ENCODE data around the gene DYNLT4.
"Not testable (repeated sequence)": the region's sequence is repeated elsewhere in the genome, so short reads cannot be mapped to it uniquely, and the experiment has no call there.

DYNLT4 gene, protein sequence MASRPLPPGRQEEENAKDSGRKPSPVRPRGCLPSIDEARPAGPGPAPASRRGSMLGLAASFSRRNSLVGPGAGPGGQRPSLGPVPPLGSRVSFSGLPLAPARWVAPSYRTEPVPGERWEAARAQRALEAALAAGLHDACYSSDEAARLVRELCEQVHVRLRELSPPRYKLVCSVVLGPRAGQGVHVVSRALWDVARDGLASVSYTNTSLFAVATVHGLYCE

GRCh38 chr1:44806704-44807363 lies at the start of gene DYNLT4:
Gene DYNLT4, minus strand, starts transcription at chr1:44807351. Its CDS starts 683 bp downstream, at chr1:44806668.
- Mint-ChIP-seq H3K36me3 (peaks cover 11% of the 10 kb centered on the region), H3K4me1 (peaks cover 54% of the 10 kb centered on the region), H3K9me3 (no peaks in the 10 kb centered on the region), H3K27me3 (no peaks in the 10 kb centered on the region), H3K4me3 (peak within 1 kb of the TSS; percentile 71), H3K27ac (peak within 1 kb of the TSS; percentile 97)
- no peak for ATAC-seq (ENCODE audit: low read depth)
- no peak for DNase-seq (ENCODE audit: low spot score in 2 of 2)

DNA sequence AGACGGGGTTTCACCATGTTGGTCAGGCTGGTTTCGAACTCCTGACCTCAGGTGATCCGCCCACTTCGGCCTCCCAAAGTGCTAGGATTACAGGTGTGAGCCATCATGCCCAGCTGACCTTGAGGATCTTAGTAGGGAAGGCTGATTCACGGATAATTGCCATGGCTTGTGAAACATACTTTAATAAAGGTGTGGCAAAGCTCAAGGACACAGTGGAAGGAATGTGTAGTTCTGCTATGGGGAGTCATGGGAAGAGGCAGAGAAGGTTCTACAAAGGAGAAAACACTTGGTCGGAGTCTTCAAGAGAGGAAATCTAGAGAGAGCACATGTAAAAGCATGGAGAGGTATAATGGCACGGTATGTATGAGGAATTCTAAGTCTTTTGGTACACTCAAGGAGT lies 48.6 kb upstream of the DYNLT4 start:
- ATAC-seq (ENCODE audit: low read depth) (no peak), DNase-seq (ENCODE audit: low spot score in 2 of 2) (no peak)
- Mint-ChIP-seq H3K27ac (no peak overlapping the region), H3K4me3 (no peak overlapping the region), H3K36me3 (peaks cover 24% of the 10 kb centered on the region), H3K9me3 (no peaks in the 10 kb centered on the region), H3K4me1 (peaks cover 6% of the 10 kb centered on the region), H3K27me3 (no peaks in the 10 kb centered on the region)

- H3K27me3 Mint-ChIP-seq: no peaks in the 10 kb centered on the region
- no peak overlapping the region for H3K4me3 Mint-ChIP-seq
- peaks cover 4% of the 10 kb centered on the region for H3K4me1 Mint-ChIP-seq
- no peak overlapping the region for H3K27ac Mint-ChIP-seq
- H3K9me3 Mint-ChIP-seq: no peaks in the 10 kb centered on the region
- ATAC-seq (ENCODE audit: low read depth) (no peak), DNase-seq (ENCODE audit: low spot score in 2 of 2) (no peak)
- peaks cover 28% of the 10 kb centered on the region for H3K36me3 Mint-ChIP-seq
Measured at GRCh38 chr1:44854970-44855369, 47.8 kb upstream of the DYNLT4 start.

DNA sequence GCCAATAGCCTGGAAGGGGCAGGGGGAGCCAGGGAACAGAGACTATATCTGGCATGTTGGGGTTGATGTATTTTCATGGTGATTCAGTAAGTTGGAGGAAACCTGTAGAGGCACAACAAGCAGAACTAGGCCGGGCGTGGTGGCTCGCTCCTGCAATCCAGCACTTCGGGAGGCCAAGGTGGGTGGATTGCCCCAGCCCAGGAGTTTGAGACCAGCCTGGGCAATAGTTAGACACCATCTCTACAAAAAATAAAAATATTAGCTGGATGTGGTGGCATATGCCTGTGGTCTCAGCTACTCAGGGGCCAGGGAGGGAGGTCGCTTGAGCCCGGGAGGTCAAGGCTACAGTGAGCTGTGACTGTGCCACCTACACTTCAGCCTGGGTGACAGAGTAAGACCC lies 46.0 kb upstream of the DYNLT4 start:
- Mint-ChIP-seq H3K36me3 (peaks cover 29% of the 10 kb centered on the region), H3K27me3 (no peaks in the 10 kb centered on the region), H3K4me3 (no peak overlapping the region), H3K27ac (no peak overlapping the region), H3K4me1 (peaks cover 4% of the 10 kb centered on the region), H3K9me3 (no peaks in the 10 kb centered on the region)
- no peak for ATAC-seq (ENCODE audit: low read depth)
- DNase-seq (ENCODE audit: low spot score in 2 of 2): no peak

- no peak overlapping the region for H3K4me3 Mint-ChIP-seq
- ATAC-seq (ENCODE audit: low read depth): peak; percentile 38
- H3K27me3 Mint-ChIP-seq: no peaks in the 10 kb centered on the region
Measured at GRCh38 chr1:44851308-44851707, 44.2 kb upstream of the DYNLT4 start.

DNA sequence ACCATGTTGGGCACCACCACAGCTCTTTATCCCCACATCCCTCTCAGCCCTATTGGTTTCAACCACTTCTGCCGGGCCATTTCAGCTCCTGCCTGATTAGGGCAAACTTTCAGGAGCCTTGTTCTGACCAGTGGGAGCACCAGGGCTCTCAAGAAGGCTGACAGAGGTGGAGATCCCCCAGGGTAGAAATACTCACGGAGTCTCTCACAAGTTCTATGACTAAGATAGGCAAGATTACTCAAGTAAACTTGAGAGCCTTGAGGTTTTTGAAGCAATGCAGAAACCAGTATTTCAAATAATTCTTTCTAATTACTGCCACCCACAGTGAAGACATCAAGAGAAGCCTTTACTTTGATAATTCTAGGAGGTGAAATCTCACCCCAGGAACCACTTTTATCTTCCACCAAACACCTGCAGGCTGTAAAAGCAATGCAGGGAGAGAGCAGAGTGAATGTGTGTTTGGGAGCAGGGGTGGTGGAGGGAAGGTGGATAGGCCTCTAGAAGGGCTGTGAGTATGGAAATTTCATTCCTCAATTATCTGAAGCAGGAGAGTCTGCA lies 42.5 kb upstream of the DYNLT4 start:
- no peaks in the 10 kb centered on the region for H3K9me3 Mint-ChIP-seq
- H3K4me1 Mint-ChIP-seq: peaks cover 4% of the 10 kb centered on the region
- H3K36me3 Mint-ChIP-seq: peaks cover 17% of the 10 kb centered on the region
- ATAC-seq (ENCODE audit: low read depth): no peak
- DNase-seq (ENCODE audit: low spot score in 2 of 2): no peak
- H3K27ac Mint-ChIP-seq: no peak overlapping the region
- no peaks in the 10 kb centered on the region for H3K27me3 Mint-ChIP-seq
- no peak overlapping the region for H3K4me3 Mint-ChIP-seq

More at GRCh38 chr1:44851308-44851707, 44.2 kb upstream of the DYNLT4 start:
- H3K36me3 Mint-ChIP-seq: peaks cover 23% of the 10 kb centered on the region
- H3K27ac Mint-ChIP-seq: no peak overlapping the region
- peaks cover 4% of the 10 kb centered on the region for H3K4me1 Mint-ChIP-seq
- no peak for DNase-seq (ENCODE audit: low spot score in 2 of 2)
- no peaks in the 10 kb centered on the region for H3K9me3 Mint-ChIP-seq

- peaks cover 13% of the 10 kb centered on the region for H3K36me3 Mint-ChIP-seq
- no peak for ATAC-seq (ENCODE audit: low read depth)
- no peak for DNase-seq (ENCODE audit: low spot score in 2 of 2)
- no peak overlapping the region for H3K4me3 Mint-ChIP-seq
- H3K4me1 Mint-ChIP-seq: peaks cover 4% of the 10 kb centered on the region
- no peak overlapping the region for H3K27ac Mint-ChIP-seq
- no peaks in the 10 kb centered on the region for H3K27me3 Mint-ChIP-seq
- H3K9me3 Mint-ChIP-seq: no peaks in the 10 kb centered on the region
Measured at GRCh38 chr1:44848456-44849181, 41.5 kb upstream of the DYNLT4 start.

- no peak overlapping the region for H3K4me3 Mint-ChIP-seq
- H3K9me3 Mint-ChIP-seq: no peaks in the 10 kb centered on the region
- ATAC-seq (ENCODE audit: low read depth): no peak
- no peaks in the 10 kb centered on the region for H3K27me3 Mint-ChIP-seq
- no peak for DNase-seq (ENCODE audit: low spot score in 2 of 2)
- peaks cover 4% of the 10 kb centered on the region for H3K4me1 Mint-ChIP-seq
- H3K36me3 Mint-ChIP-seq: peaks cover 10% of the 10 kb centered on the region
- H3K27ac Mint-ChIP-seq: no peak overlapping the region
Measured at GRCh38 chr1:44847845-44848244, 40.7 kb upstream of the DYNLT4 start.

DNA sequence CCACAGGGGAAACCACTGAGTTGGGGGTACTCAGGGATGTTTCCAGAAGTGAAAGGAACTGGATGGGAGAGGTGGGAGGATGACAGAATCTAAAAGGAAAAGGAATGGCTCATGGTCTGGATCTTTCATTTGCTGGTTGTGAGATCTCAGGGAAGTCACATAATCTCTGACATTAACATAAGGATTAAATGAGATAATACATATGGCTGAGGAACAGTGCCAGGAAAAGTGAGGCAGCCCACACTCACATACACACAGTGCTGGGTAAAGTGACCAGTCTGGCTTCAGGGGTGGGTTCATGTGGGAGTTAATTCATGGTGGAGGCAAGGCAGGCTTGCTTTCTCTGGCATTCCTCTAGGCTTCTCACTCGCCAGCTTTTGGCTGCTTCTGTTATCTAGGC lies 39.8 kb upstream of the DYNLT4 start:
- no peak for ATAC-seq (ENCODE audit: low read depth)
- no peak overlapping the region for H3K27ac Mint-ChIP-seq
- H3K9me3 Mint-ChIP-seq: no peaks in the 10 kb centered on the region
- peaks cover 9% of the 10 kb centered on the region for H3K36me3 Mint-ChIP-seq
- H3K27me3 Mint-ChIP-seq: no peaks in the 10 kb centered on the region
- H3K4me3 Mint-ChIP-seq: no peak overlapping the region
- DNase-seq (ENCODE audit: low spot score in 2 of 2): no peak
- H3K4me1 Mint-ChIP-seq: peaks cover 4% of the 10 kb centered on the region

DNA sequence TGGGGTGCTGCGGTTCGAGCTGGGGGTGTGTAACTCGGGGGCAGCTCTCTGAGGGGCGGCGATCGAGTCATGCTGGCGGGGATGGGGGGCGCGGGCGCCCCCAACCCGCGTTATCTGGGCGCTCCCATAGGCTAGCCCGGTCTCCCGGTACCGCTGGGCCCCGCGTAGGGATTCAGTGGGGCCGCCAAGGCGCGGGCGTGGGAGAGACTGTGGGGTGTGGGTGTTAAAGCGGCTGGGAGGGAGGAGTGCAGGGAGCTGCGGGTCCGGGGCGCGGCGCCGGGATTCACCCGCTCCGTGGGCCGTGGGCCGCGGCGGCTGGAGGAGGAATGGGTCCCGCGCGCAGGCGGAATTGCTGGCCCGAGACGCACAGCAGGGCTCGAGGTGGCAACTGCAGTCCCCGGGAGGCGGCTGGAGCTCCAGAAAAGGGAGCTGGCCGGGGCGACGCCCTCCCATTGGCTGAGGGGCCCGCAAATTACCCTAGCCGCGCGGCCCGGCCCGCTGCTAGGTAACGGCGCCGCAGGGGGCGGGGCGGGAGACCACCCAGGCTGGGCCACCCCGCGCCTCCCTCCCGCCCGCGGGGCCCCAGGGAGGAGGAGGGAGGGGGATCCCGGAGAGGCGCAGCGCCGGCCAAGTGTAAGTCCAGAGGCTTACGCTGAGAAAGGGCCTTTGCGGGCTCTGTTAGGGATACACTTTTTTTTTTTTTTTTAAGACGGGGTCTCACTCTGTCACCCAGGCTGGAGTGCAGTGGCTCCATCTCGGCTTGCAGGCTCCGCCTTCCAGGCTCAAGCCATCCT lies 35.9 kb upstream of the DYNLT4 start, which contains the start of gene PTCH2:
PTCH2 (minus strand) TSS at position 392 of the 794 bp plus-strand sequence; CDS start at position 71, 321 bp downstream.
- no peaks in the 10 kb centered on the region for H3K9me3 Mint-ChIP-seq
- H3K4me1 Mint-ChIP-seq: no peaks in the 10 kb centered on the region
- DNase-seq (ENCODE audit: low spot score in 2 of 2): peak in 1 of 2 donors; percentile 32
- H3K36me3 Mint-ChIP-seq: no peaks in the 10 kb centered on the region
- ATAC-seq (ENCODE audit: low read depth): peak; percentile 66
- peak within 1 kb of the TSS; percentile 54 for H3K4me3 Mint-ChIP-seq
- H3K27me3 Mint-ChIP-seq: peaks cover 10% of the 10 kb centered on the region
- H3K27ac Mint-ChIP-seq: no peak within 1 kb of the TSS

DNA sequence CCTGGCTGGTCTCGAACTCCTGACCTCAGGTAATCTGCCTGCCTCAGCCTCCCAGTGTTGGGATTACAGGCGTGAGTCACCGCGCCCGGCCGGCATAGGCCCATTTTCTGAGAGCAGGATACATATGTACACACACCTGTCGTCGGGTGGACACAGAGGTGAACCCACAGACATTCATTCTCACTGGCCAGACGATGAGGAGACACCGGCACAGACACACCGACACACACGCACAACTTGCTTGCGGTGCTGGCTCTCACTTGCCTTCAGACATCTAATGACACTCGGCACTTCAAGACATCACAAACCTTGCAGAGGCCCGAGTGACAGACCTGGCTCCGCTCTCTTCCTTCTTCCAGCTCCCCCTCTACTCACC lies 35.3 kb upstream of the DYNLT4 start:
- Mint-ChIP-seq H3K9me3 (no peaks in the 10 kb centered on the region), H3K4me1 (no peaks in the 10 kb centered on the region), H3K27ac (no peak overlapping the region), H3K27me3 (peaks cover 10% of the 10 kb centered on the region), H3K36me3 (no peaks in the 10 kb centered on the region), H3K4me3 (peak overlapping the region; percentile 27)
- DNase-seq (ENCODE audit: low spot score in 2 of 2) (no peak), ATAC-seq (ENCODE audit: low read depth) (peak; percentile 43)

DNA sequence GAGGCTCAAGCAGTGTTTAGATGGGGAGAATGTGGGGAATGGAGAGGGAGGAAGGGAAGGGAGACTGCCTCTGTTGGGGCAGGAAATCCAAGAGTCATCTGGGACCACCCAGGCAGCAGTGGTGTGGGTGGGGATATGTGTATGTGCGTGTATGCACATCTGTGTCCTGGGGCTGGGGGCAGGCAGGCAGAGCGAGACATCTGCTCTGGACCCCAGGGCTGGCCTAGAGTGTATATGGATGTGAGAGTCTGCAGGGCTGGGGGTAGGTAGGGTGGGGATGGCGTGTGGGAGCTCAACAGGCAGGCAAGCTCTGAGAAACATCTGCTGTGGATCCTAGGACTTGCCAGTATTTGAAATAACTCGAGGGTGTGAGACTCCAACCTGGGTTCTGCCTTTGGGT lies 32.4 kb upstream of the DYNLT4 start:
- peaks cover 8% of the 10 kb centered on the region for H3K4me1 Mint-ChIP-seq
- no peaks in the 10 kb centered on the region for H3K9me3 Mint-ChIP-seq
- H3K27me3 Mint-ChIP-seq: peaks cover 10% of the 10 kb centered on the region
- no peak for ATAC-seq (ENCODE audit: low read depth)
- H3K27ac Mint-ChIP-seq: no peak overlapping the region
- H3K36me3 Mint-ChIP-seq: no peaks in the 10 kb centered on the region
- no peak overlapping the region for H3K4me3 Mint-ChIP-seq
- DNase-seq (ENCODE audit: low spot score in 2 of 2): no peak

- H3K9me3 Mint-ChIP-seq; ATAC-seq (ENCODE audit: low read depth): not testable (repeated sequence)
- peaks cover 10% of the 10 kb centered on the region for H3K4me1 Mint-ChIP-seq
Measured at GRCh38 chr1:44838294-44838693, 31.1 kb upstream of the DYNLT4 start.

More at GRCh38 chr1:44838294-44838693, 31.1 kb upstream of the DYNLT4 start:
- H3K36me3 Mint-ChIP-seq; H3K27me3 Mint-ChIP-seq; H3K4me3 Mint-ChIP-seq; H3K27ac Mint-ChIP-seq; DNase-seq (ENCODE audit: low spot score in 2 of 2): not testable (repeated sequence)
